ENCODE data around the gene TTC33. TPM values are rescaled to one million over a fixed set of nuclear protein-coding genes. Genes with fewer than 3 reads are reported as not detected.

TTC33 gene
- total RNA-seq, 1 experiment from 2014 or later: 12.6 TPM

DNA sequence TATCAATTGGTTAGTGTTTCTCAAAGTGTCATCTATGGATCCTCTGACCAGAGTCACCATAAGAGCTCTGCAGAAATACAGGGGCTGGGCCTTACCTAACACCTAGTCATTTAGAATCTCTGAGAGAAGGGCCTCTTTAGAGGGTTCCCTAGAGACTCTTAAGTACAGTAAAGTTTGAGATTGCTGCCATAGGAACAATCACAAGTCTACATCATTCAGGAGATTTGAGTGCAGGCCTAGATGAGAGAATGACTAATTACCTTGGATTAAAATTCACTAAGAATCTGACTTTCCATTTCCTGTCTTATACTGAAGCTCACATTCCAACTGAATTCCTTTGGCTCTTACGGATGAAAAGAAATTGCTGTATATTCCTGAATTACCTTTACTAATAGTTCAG is 258.2 kb downstream of the TTC33 start:
- H3K27ac ChIP-seq (ENCODE audit: low read length): no peak overlapping the region
- DNase-seq (ENCODE audit: low read depth, low spot score) (no peak), ATAC-seq (no peak)
- H3K4me3 ChIP-seq (ENCODE audit: low read depth in 2 of 2, low read length in 2 of 2): no peak overlapping the region
- TF ChIP-seq CTCF (IDR thresholded peaks at IDR 0.05): no peak
- no peak for TF ChIP-seq POLR2AphosphoS5 (IDR thresholded peaks at IDR 0.05; ENCODE audit: low read depth, low read length)
- no peak for TF ChIP-seq SIN3A (IDR thresholded peaks at IDR 0.05; ENCODE audit: borderline replicate concordance, insufficient read depth, low read depth, low read length)
- TF ChIP-seq REST (IDR thresholded peaks at IDR 0.05; ENCODE audit: insufficient read depth in 1 of 2, low read depth in 2 of 2, low read length in 1 of 2): no peak
- TF ChIP-seq TCF7L2 (IDR thresholded peaks at IDR 0.05; ENCODE audit: low read depth, low read length): no peak
- H3K36me3 ChIP-seq (ENCODE audit: control insufficient read depth, insufficient read depth, low read length): no peaks in the 10 kb centered on the region
- intact Hi-C loops (cut with micrococcal nuclease; ENCODE audit: unreplicated experiment): no loop called here
- H3K9me3 ChIP-seq (ENCODE audit: control insufficient read depth, insufficient read depth, low read depth, low read length): no peaks in the 10 kb centered on the region
- CTCF ChIA-PET: no interaction called here
- BruUV-seq (replicated peaks): no TSS peak
- H3K27me3 ChIP-seq (ENCODE audit: control insufficient read depth, insufficient read depth, low read length): no peaks in the 10 kb centered on the region
- POLR2A ChIA-PET: interaction anchor here (0.6 kb wide), 1 partner anchor 92 kb away, joined by 3 read pairs; no protein-coding TSS in a partner anchor
- no peaks in the 10 kb centered on the region for H3K4me1 ChIP-seq (ENCODE audit: control insufficient read depth, insufficient read depth, low read length)
- in situ Hi-C loops (cut with HindIII; ENCODE audit: low pct_unique_long_range_greater_than_20kb, low sequenced_read_pairs): no loop called here

DNA sequence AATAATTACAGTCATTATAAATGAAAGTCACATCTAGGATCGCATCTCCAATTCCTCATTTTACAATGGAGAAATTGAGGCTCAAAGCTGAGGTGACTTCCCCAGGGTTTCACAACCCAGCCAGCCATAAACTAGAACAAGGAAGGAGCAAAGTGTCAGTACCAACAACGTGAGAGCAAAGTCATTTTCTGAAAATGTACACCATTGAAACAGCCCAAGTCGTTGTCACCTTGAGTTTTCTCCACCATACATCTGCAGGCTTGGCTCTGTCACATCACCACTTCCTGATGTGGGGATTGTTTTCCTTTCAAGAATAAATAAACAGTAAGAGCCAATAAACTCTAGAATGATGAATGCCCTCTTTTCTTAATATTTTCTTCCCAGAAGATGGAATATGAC is 260.5 kb downstream of the TTC33 start:
- Histone ChIP-seq H3K9me3 (ENCODE audit: control insufficient read depth, insufficient read depth, low read depth, low read length) (no peaks in the 10 kb centered on the region), H3K27ac (ENCODE audit: low read length) (no peak overlapping the region), H3K4me1 (ENCODE audit: control insufficient read depth, insufficient read depth, low read length) (no peaks in the 10 kb centered on the region), H3K27me3 (ENCODE audit: control insufficient read depth, insufficient read depth, low read length) (no peaks in the 10 kb centered on the region), H3K4me3 (ENCODE audit: low read depth in 2 of 2, low read length in 2 of 2) (no peak overlapping the region), H3K36me3 (ENCODE audit: control insufficient read depth, insufficient read depth, low read length) (no peaks in the 10 kb centered on the region)
- no TSS peak for BruUV-seq (replicated peaks)
- no peak for ATAC-seq
- in situ Hi-C loops (cut with HindIII; ENCODE audit: low pct_unique_long_range_greater_than_20kb, low sequenced_read_pairs) (no loop called here), intact Hi-C loops (cut with micrococcal nuclease; ENCODE audit: unreplicated experiment) (no loop called here)
- DNase-seq (ENCODE audit: low read depth, low spot score): no peak
- TF ChIP-seq CTCF (IDR thresholded peaks at IDR 0.05): no peak
- no peak for TF ChIP-seq SIN3A (IDR thresholded peaks at IDR 0.05; ENCODE audit: borderline replicate concordance, insufficient read depth, low read depth, low read length)
- no peak for TF ChIP-seq REST (IDR thresholded peaks at IDR 0.05; ENCODE audit: insufficient read depth in 1 of 2, low read depth in 2 of 2, low read length in 1 of 2)
- no peak for TF ChIP-seq POLR2AphosphoS5 (IDR thresholded peaks at IDR 0.05; ENCODE audit: low read depth, low read length)
- TF ChIP-seq TCF7L2 (IDR thresholded peaks at IDR 0.05; ENCODE audit: low read depth, low read length): no peak
- CTCF ChIA-PET: no interaction called here
- POLR2A ChIA-PET: no interaction called here
